ENCODE data around the gene NAT10.

GRCh38 chr11:34173050-34173449, 67.6 kb downstream of the NAT10 start:
- TF ChIP-seq POLR2AphosphoS5 (IDR thresholded peaks at IDR 0.05; ENCODE audit: borderline replicate concordance, low read depth, low read length) (no peak), EZH2 (IDR thresholded peaks at IDR 0.05) (no peak), FOXP2 (optimal IDR thresholded peaks at IDR 0.05; ENCODE audit: control extremely low read depth, extremely low read length, insufficient read depth) (no peak)

Measured in SK-N-MC (cell line).